SK-N-MC (cell line): ENCODE results near the gene C19orf38.

ENCODE experiments used
- EZH2 ChIP-seq: fragments of 200-600 bp; sonication (generic); IDR thresholded peaks from one replicate; pipeline ENCODE4 v1.6.1; 2017; ENCODE audit warnings: antibody characterized with exemption
- POLR2AphosphoS5 ChIP-seq: IDR thresholded peaks from 2 replicates; pipeline ENCODE4 v1.6.1; 2012; ENCODE audit warnings: mild to moderate bottlenecking, low read depth, low read length, borderline replicate concordance

DNA sequence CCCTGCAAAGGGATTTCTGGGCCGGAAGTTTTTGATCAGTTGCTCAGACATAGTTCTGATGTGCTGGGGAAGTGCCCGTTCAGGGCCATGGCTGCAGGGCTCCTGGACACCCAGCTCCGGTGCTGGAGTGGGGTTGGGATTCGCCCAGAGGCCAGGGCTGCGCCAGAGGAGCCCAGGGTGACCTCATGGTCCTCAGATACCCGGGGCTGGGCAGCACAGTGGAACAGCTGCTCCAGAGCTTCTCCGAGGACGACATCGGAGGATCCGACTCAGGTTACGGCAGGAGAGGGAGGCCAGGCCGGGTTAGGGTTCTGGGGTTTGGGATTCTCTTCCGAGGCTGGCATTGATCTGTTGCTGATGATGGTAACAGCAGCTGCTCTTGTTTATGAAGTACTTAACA lies 44.0 kb downstream of the C19orf38 start:
- TF ChIP-seq EZH2 = no peak
- TF ChIP-seq POLR2AphosphoS5 = no peak
